ENCODE results near the gene KDM7A. TPM values are rescaled to one million over a fixed set of nuclear protein-coding genes. Genes with fewer than 3 reads are reported as not detected.

The KDM7A gene
- total RNA-seq, 1 experiment from 2014 or later: 7.2 TPM

DNA sequence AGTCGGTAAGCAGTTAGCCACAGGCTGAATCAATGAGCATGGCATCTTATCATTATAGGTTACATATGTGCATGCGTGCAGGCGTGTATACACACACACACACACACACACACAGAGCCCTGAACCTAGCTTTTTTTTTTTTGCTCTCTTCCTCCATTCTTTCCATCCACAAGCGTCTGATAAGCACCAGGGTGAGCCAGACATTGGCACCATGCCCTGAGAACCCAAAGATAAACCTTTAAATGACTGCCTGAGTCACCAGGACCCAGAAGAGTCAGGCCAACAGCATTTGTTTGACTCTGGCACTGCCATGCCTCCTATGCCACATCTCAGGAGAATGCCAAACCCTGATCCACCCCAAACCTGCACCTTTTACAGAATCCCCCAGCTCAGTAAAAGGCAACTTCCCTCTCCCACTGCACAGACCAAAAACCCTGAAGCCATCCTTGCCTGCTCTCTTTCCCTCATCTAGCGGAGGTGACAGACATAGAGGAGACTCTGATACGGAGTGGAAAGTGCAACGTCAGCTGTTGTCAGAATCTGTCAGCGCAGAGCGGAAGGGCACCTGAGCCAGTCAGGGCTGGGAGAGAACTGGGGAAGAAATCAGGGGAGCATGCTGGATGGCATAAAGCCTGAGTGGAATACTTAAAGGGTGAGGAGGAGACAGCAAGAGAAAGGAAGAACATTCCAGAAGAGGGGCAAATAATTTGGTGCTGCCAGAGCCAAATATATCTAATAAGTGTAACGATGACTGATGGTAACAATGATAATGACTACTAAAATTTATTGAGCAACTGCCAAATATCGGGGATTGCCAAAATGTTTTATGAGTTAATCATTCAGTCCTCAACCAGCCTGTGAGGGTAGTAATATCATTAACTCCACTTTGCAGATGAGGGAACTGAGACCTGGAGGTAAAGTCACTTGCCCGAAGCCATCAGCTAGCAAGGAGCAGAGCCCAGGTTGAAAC, 117.2 kb downstream of the KDM7A start:
- H4K20me1 ChIP-seq (ENCODE audit: insufficient read depth, low read depth, low read length): no peaks in the 10 kb centered on the region; the same call in 1 of the 2 replicates
- H3K27ac ChIP-seq (ENCODE audit: low read length): no peak overlapping the region
- H3K4me1 ChIP-seq (ENCODE audit: low read length): peaks cover 28% of the 10 kb centered on the region
- H3K79me2 ChIP-seq (ENCODE audit: low read length): peaks cover 33% of the 10 kb centered on the region
- no peaks in the 10 kb centered on the region for H3K36me3 ChIP-seq (ENCODE audit: insufficient read depth, low read length)
- no peak overlapping the region for H3K9ac ChIP-seq (ENCODE audit: low read length)
- H3K9me3 ChIP-seq (ENCODE audit: low read length): no peaks in the 10 kb centered on the region
- DNase-seq: no peak
- H3K4me3 ChIP-seq (ENCODE audit: low read length): no peak overlapping the region
- no peaks in the 10 kb centered on the region for H3K27me3 ChIP-seq (ENCODE audit: low read length)
- no peaks in the 10 kb centered on the region for H3K9me2 ChIP-seq (replicated peaks; ENCODE audit: insufficient read depth, low read length)
- no peak overlapping the region for H3K4me2 ChIP-seq (ENCODE audit: low read depth, low read length, poor library complexity, severe bottlenecking)
- no peak overlapping the region for H2AFZ ChIP-seq (ENCODE audit: low read length)

DNA sequence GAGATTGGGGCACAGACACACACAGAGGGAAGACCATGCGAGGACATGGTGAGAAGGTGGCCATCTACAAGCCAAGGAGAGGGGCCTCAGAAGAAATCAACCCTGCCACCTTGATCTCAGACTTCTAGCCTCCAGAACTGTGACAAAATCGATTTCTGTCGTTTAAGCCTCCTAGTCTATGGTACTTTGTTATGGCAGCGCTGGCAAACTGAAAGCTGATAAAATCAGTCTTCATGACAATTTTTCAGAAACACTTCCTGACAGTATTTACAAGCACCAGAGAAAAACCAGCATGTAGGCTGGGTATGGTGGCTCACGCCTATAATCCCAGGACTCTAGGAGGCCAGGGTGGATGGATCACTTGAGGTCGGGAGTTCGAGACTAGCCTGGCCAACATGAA, 118.3 kb downstream of the KDM7A start:
- Histone ChIP-seq H3K9me3 (ENCODE audit: low read length) (no peaks in the 10 kb centered on the region), H3K79me2 (ENCODE audit: low read length) (peaks cover 33% of the 10 kb centered on the region), H3K27me3 (ENCODE audit: low read length) (no peaks in the 10 kb centered on the region), H3K9me2 (replicated peaks; ENCODE audit: insufficient read depth, low read length) (no peaks in the 10 kb centered on the region), H3K36me3 (ENCODE audit: insufficient read depth, low read length) (0 out of 2 replicates have a peak, but pooled peaks cover 3% of the 10 kb centered on the region), H4K20me1 (ENCODE audit: insufficient read depth, low read depth, low read length) (no peaks in the 10 kb centered on the region; the same call in 1 of the 2 replicates), H3K9ac (ENCODE audit: low read length) (no peak overlapping the region), H3K4me3 (ENCODE audit: low read length) (no peak overlapping the region), H2AFZ (ENCODE audit: low read length) (no peak overlapping the region), H3K4me1 (ENCODE audit: low read length) (peaks cover 33% of the 10 kb centered on the region), H3K4me2 (ENCODE audit: low read depth, low read length, poor library complexity, severe bottlenecking) (no peak overlapping the region), H3K27ac (ENCODE audit: low read length) (no peak overlapping the region)
- DNase-seq: no peak

DNA sequence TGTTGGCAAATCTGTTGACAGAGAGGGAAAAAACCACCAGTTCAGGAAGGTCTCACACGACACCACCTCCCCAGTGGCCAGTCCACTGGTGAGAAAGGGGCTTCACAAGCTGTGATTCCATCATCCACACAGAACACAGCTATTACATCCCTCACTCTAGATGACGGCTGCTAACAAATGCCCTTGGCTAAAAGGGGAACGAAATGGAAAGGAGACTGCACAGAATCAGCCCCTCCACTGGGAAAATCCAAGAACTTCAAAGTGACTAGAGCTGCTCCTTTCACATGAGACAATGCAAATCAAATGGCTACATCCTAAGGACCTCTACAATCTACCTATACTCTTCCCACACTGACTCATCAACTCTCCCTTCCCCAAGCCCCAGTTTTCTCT, 119.6 kb downstream of the KDM7A start:
- Histone ChIP-seq H2AFZ (ENCODE audit: low read length) (no peak overlapping the region), H4K20me1 (ENCODE audit: insufficient read depth, low read depth, low read length) (no peaks in the 10 kb centered on the region; the same call in 1 of the 2 replicates), H3K4me2 (ENCODE audit: low read depth, low read length, poor library complexity, severe bottlenecking) (no peak overlapping the region), H3K36me3 (ENCODE audit: insufficient read depth, low read length) (peaks cover 8% of the 10 kb centered on the region; the same call in 1 of the 2 replicates), H3K79me2 (ENCODE audit: low read length) (peaks cover 31% of the 10 kb centered on the region), H3K9ac (ENCODE audit: low read length) (no peak overlapping the region), H3K4me1 (ENCODE audit: low read length) (peaks cover 27% of the 10 kb centered on the region), H3K4me3 (ENCODE audit: low read length) (no peak overlapping the region), H3K9me3 (ENCODE audit: low read length) (no peaks in the 10 kb centered on the region), H3K9me2 (replicated peaks; ENCODE audit: insufficient read depth, low read length) (no peaks in the 10 kb centered on the region), H3K27me3 (ENCODE audit: low read length) (no peaks in the 10 kb centered on the region), H3K27ac (ENCODE audit: low read length) (no peak overlapping the region)
- DNase-seq: no peak

DNA sequence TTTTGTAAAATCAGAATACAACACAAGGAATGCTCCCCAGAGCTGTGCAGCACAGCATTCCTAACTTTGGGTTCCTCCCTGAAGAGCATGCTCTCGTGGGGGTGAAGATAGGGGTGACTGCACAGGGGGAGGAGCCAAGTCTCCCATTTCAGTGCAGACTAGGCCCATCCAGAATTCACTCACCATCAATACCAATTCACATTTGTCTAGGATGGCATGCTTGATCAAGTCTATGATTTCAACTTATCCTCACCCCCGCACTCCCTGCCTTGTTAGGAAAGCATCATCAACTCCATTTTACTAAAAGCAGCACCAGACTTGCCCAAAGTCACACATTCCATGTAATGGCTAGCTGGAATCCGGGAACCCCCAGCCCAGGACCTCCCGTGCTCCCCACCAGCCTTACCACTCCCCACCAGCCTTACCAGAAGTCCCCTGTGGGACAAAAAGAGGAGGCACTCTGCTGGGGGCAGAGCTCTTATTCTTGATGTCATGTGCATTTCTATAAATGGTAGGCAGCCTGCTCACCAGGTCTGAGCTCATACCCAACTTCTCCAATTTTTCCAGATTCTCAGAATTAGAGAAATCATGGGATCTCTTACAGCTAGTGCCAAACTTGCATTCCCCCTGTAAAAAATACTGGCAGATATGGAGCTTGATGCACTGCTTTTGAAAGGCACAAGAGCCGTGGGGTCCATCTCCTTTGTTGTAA, 120.2 kb downstream of the KDM7A start:
- no peaks in the 10 kb centered on the region for H3K9me3 ChIP-seq (ENCODE audit: low read length)
- DNase-seq: no peak
- H3K9me2 ChIP-seq (replicated peaks; ENCODE audit: insufficient read depth, low read length): no peaks in the 10 kb centered on the region
- no peaks in the 10 kb centered on the region; the same call in 1 of the 2 replicates for H4K20me1 ChIP-seq (ENCODE audit: insufficient read depth, low read depth, low read length)
- peaks cover 8% of the 10 kb centered on the region; the same call in 1 of the 2 replicates for H3K36me3 ChIP-seq (ENCODE audit: insufficient read depth, low read length)
- no peak overlapping the region for H3K27ac ChIP-seq (ENCODE audit: low read length)
- H3K79me2 ChIP-seq (ENCODE audit: low read length): peaks cover 26% of the 10 kb centered on the region
- H3K4me1 ChIP-seq (ENCODE audit: low read length): peaks cover 21% of the 10 kb centered on the region
- no peaks in the 10 kb centered on the region for H3K27me3 ChIP-seq (ENCODE audit: low read length)
- H3K4me2 ChIP-seq (ENCODE audit: low read depth, low read length, poor library complexity, severe bottlenecking): no peak overlapping the region
- no peak overlapping the region for H3K4me3 ChIP-seq (ENCODE audit: low read length)
- H3K9ac ChIP-seq (ENCODE audit: low read length): no peak overlapping the region
- no peak overlapping the region for H2AFZ ChIP-seq (ENCODE audit: low read length)

DNA sequence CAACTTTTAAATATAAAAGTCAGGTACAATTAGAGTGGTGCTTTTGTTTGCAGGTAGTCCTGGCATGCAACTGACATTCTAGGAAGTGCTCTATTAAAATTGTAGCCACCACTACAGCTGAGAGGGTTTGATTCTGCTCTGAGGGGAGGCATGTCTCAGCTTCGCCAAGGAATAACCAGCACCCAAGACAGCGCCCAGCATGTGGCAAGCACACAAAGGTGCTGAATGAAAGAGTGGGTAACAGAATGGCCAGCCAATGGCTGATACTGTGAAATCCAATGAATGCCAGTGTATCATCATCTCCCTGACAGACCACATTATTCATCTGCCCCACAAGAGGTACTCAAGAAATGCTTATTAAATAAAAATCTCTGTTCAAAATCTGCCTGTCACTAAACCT, 121.0 kb downstream of the KDM7A start:
- DNase-seq: no peak
- Histone ChIP-seq H4K20me1 (ENCODE audit: insufficient read depth, low read depth, low read length) (no peaks in the 10 kb centered on the region), H3K79me2 (ENCODE audit: low read length) (peaks cover 18% of the 10 kb centered on the region), H3K4me3 (ENCODE audit: low read length) (no peak overlapping the region), H3K27me3 (ENCODE audit: low read length) (no peaks in the 10 kb centered on the region), H3K9ac (ENCODE audit: low read length) (no peak overlapping the region), H2AFZ (ENCODE audit: low read length) (no peak overlapping the region), H3K27ac (ENCODE audit: low read length) (no peak overlapping the region), H3K4me2 (ENCODE audit: low read depth, low read length, poor library complexity, severe bottlenecking) (no peak overlapping the region), H3K36me3 (ENCODE audit: insufficient read depth, low read length) (peaks cover 8% of the 10 kb centered on the region; the same call in 1 of the 2 replicates), H3K9me3 (ENCODE audit: low read length) (no peaks in the 10 kb centered on the region), H3K9me2 (replicated peaks; ENCODE audit: insufficient read depth, low read length) (no peaks in the 10 kb centered on the region), H3K4me1 (ENCODE audit: low read length) (peaks cover 14% of the 10 kb centered on the region)

DNA sequence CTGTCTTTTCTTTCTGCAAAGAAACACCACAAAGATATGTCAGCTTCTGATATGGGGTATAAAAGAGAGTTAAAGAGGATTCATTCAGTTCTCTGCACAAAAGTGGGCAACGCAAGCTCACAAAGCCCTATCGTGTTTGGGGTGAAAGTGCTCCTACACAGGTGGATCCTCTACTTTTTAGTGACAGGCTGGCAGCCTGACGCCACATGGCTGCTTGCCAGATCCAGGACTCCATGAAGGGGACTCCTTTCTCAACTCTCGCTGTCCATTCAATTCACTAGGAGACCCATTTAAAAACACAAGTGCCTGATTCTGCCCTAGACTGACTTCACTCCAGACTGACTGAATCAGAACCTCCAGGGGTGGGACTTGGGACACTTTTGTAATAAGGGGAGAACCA, 122.0 kb downstream of the KDM7A start:
- Histone ChIP-seq H3K9me3 (ENCODE audit: low read length) (no peaks in the 10 kb centered on the region), H3K27ac (ENCODE audit: low read length) (no peak overlapping the region), H3K79me2 (ENCODE audit: low read length) (peaks cover 8% of the 10 kb centered on the region; the same call in 1 of the 2 replicates), H3K9ac (ENCODE audit: low read length) (no peak overlapping the region), H3K4me3 (ENCODE audit: low read length) (no peak overlapping the region), H3K4me2 (ENCODE audit: low read depth, low read length, poor library complexity, severe bottlenecking) (no peak overlapping the region), H3K9me2 (replicated peaks; ENCODE audit: insufficient read depth, low read length) (no peaks in the 10 kb centered on the region), H3K36me3 (ENCODE audit: insufficient read depth, low read length) (peaks cover 8% of the 10 kb centered on the region; the same call in 1 of the 2 replicates), H3K4me1 (ENCODE audit: low read length) (peaks cover 12% of the 10 kb centered on the region), H3K27me3 (ENCODE audit: low read length) (no peaks in the 10 kb centered on the region), H2AFZ (ENCODE audit: low read length) (no peak overlapping the region), H4K20me1 (ENCODE audit: insufficient read depth, low read depth, low read length) (no peaks in the 10 kb centered on the region)
- DNase-seq: no peak

DNA sequence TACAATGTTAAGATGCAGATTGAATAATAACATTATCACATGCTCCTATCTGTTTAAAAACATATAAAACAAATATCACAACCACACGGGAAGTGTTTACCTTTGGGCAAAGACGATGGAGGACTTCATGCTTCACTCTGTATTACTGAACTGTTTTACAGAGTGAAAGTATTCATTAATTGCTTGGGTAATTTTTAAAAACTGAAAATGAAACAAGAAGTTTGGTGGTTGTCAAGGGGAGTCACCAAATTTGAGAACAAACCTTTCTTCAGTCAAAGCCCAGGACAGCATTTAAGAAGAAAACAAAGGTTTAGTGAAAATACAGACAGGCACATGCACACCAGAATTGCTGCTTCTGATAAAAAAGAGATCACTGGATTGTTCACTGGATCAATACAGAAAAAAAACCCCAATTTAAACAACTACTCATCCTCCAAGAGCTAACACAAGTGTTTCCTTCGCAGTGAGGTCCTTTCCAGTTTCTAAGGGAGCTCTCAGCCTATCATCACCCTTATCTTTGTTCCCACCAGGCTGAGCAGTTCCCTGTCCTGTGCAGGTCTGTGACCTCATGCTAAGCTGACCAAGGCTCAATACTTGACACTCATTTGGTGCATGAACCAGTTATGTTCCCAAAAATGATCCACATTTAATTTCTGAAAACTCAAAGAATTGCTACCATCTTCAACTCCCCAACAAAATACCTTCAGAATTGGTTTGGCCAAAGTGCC, 122.8 kb downstream of the KDM7A start:
- H3K4me1 ChIP-seq (ENCODE audit: low read length): peaks cover 12% of the 10 kb centered on the region
- no peaks in the 10 kb centered on the region for H3K27me3 ChIP-seq (ENCODE audit: low read length)
- no peaks in the 10 kb centered on the region for H3K9me2 ChIP-seq (replicated peaks; ENCODE audit: insufficient read depth, low read length)
- no peaks in the 10 kb centered on the region for H3K9me3 ChIP-seq (ENCODE audit: low read length)
- no peak overlapping the region for H3K9ac ChIP-seq (ENCODE audit: low read length)
- H3K27ac ChIP-seq (ENCODE audit: low read length): no peak overlapping the region
- no peak for DNase-seq
- H3K4me2 ChIP-seq (ENCODE audit: low read depth, low read length, poor library complexity, severe bottlenecking): no peak overlapping the region
- no peaks in the 10 kb centered on the region for H4K20me1 ChIP-seq (ENCODE audit: insufficient read depth, low read depth, low read length)
- H2AFZ ChIP-seq (ENCODE audit: low read length): no peak overlapping the region
- H3K79me2 ChIP-seq (ENCODE audit: low read length): peaks cover 3% of the 10 kb centered on the region; the same call in 1 of the 2 replicates
- H3K4me3 ChIP-seq (ENCODE audit: low read length): no peak overlapping the region
- peaks cover 8% of the 10 kb centered on the region; the same call in 1 of the 2 replicates for H3K36me3 ChIP-seq (ENCODE audit: insufficient read depth, low read length)

All from Karpas-422 (cell line).